IPS DF 6.9 (cell line): Measurements from ENCODE around the gene GPRC5A.

ENCODE experiments used
- DNase-seq: peaks from one replicate; pipeline ENCODE4 v3.0.0-alpha.2; 2013; ENCODE audit warnings: low read depth, low spot score
- H3K27ac ChIP-seq: one replicate; pipeline ENCODE4 v1.5.1; 2013; ENCODE audit warnings: low read length, control low read depth
- H3K27me3 ChIP-seq: 2 replicates; pipeline ENCODE4 v1.6.1; 2013; ENCODE audit warnings: mild to moderate bottlenecking, low read length; ENCODE audit not compliant: control insufficient read depth, insufficient read depth
- H3K36me3 ChIP-seq: 2 replicates; pipeline ENCODE4 v1.6.1; 2013; ENCODE audit warnings: low read length; ENCODE audit not compliant: control insufficient read depth, insufficient read depth
- H3K4me1 ChIP-seq: 2 replicates; pipeline ENCODE4 v1.6.1; 2013; ENCODE audit warnings: low read length; ENCODE audit not compliant: control insufficient read depth, insufficient read depth
- H3K4me3 ChIP-seq: 2 replicates; pipeline ENCODE4 v1.5.1; 2013; ENCODE audit warnings: mild to moderate bottlenecking, low read length
- H3K9me3 ChIP-seq: 2 replicates; pipeline ENCODE4 v1.6.1; 2013; ENCODE audit warnings: low read length, inconsistent platforms; ENCODE audit not compliant: control insufficient read depth, insufficient read depth
- WGBS: extraction: QIAGEN DNeasy Blood & Tissue Kit; methylation state at CpG from one replicate; pipeline ENCODE4 v1.1.7; 2013; ENCODE audit warnings: mixed read lengths, missing lambda C conversion rate; ENCODE audit not compliant: insufficient read length, insufficient coverage; 5-methylcytosine and 5-hydroxymethylcytosine counted together

Gene GPRC5A

DNA sequence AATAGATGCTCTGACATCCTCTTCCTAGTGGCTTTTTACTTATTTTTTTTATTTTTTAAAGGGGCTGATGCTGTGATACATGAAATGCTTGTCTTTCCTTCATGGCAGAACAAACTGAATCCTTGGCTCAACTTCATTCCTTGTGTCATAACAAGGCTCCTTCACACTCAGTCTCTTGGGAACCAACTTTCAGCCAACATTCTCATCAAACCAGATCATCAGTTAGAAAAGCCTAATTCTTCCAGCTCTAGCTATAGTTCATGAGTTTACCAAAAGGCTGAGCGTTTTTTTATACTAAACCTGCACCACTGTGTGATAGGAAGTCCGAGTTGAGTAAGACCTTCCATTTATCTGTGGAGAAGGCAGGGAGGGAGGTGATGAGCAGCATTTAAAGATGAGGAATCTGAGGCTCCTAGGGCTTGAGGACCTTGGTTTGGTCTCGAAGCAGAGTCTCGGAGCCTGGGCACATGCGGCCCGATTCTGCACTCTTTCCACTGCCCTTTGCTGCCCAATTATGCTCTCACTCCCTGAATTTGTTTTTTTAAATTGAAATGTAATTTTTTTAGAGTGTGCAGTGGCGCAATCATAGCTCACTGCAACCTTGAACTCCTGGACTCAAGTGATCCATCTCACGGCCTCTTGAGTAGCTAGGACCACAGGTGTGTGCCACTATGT is 52.4 kb downstream of the GPRC5A start:
- Histone ChIP-seq H3K4me1 (no peaks in the 10 kb centered on the region), H3K4me3 (no peak overlapping the region), H3K9me3 (no peaks in the 10 kb centered on the region), H3K27me3 (no peaks in the 10 kb centered on the region), H3K36me3 (no peaks in the 10 kb centered on the region), H3K27ac (no peak overlapping the region)
- no peak for DNase-seq
- WGBS: no CpG with 5 or more reads among the region's 8 CpGs

DNA sequence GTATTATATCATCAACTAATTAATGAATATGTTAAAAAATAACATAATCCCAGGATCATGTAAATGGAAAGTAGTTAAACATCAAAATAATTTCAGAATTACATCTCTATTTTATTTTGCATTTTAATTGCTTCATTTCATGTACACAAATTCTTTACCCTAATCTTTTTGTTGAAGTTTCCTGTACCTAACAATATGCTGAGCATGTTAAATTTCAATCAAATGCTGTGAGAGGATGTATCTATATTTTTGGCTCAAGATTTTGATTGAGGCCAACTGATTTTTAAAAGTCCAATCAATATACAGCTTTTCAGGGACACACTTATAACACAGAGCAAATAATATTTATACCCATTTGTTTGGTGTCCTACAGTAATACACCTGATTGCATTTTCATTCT is 54.2 kb downstream of the GPRC5A start:
- no peaks in the 10 kb centered on the region for H3K4me1 ChIP-seq
- H3K4me3 ChIP-seq: no peak overlapping the region
- no peaks in the 10 kb centered on the region for H3K36me3 ChIP-seq
- no peaks in the 10 kb centered on the region for H3K9me3 ChIP-seq
- H3K27ac ChIP-seq: no peak overlapping the region
- DNase-seq: no peak
- no peaks in the 10 kb centered on the region for H3K27me3 ChIP-seq

DNA sequence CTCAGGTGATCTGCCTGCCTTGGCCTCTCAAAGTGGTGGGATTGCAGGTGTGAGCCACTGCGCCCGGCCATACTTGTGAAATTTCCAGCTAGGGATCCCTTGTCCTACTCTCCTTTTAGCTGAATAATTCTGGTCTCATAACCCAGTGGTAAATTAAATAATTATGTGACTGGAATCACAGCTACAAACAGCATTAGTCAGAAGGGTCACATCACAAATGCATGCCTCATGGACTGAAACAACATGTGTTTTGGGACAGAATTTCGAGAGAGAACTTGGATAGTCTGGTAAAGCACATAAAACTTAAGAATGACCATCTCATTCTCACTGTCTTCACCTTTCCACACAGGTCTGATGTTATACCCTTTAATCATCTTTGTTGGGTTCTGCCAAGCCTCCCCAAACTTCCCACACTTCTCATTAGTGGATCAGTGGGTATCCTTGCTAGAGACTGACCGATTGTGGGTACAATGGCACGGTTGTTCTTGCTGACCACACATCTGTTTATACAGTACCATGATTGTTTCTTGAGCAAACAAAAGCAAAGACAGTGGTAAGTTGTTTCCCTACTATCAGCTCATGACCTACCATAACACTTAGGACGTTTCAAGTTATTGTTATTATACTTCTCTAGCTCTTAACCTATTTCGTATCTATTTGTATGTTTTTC is 55.5 kb downstream of the GPRC5A start:
- DNase-seq: no peak
- no peaks in the 10 kb centered on the region for H3K9me3 ChIP-seq
- H3K27me3 ChIP-seq: no peaks in the 10 kb centered on the region
- no peaks in the 10 kb centered on the region for H3K36me3 ChIP-seq
- no peak overlapping the region for H3K27ac ChIP-seq
- H3K4me3 ChIP-seq: no peak overlapping the region
- no peaks in the 10 kb centered on the region for H3K4me1 ChIP-seq
- WGBS: no CpG with 5 or more reads among the region's 7 CpGs

DNA sequence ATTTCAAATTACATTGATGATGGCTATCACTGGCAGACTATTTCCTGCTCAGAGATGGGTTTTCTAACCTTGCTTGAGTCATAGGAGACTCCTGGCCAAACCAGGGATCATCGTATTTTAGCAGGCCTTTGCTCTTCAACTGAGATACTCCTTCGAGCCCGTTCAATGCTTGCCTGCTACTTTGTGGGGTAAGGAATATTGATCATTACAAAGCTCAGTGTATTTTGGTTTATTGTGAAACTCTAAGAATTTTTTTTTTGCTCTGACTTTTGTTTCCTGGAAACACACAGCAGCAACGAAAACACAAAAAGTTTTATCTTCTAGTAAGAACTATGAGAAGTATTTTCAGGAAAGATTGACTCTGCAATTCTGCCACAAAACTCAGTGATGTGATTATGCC is 56.5 kb downstream of the GPRC5A start:
- DNase-seq: no peak
- no peaks in the 10 kb centered on the region for H3K4me1 ChIP-seq
- H3K36me3 ChIP-seq: no peaks in the 10 kb centered on the region
- H3K4me3 ChIP-seq: no peak overlapping the region
- no CpG with 5 or more reads among the region's 4 CpGs for WGBS
- H3K9me3 ChIP-seq: no peaks in the 10 kb centered on the region
- H3K27ac ChIP-seq: no peak overlapping the region
- H3K27me3 ChIP-seq: no peaks in the 10 kb centered on the region

DNA sequence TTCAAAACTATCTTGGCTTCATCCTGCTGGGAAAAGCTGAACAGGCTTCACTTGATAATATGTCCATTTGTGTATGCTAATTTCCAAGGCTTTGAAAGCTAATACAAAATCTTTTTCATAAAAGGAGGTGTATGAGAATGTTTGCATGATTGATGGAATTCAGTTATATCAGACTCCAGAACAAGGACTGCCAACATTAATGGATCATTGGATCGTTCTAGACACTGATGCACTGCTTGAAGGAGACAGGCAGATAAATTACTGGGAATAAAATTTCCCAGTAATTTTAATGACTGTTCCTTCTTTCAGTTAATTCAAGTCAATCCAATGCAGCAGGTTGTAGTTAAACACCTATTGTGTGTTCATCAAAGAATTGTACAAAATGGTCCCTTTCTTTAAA is 60.1 kb downstream of the GPRC5A start:
- no peaks in the 10 kb centered on the region for H3K9me3 ChIP-seq
- H3K4me3 ChIP-seq: no peak overlapping the region
- no peaks in the 10 kb centered on the region for H3K27me3 ChIP-seq
- H3K36me3 ChIP-seq: no peaks in the 10 kb centered on the region
- no peak overlapping the region for H3K27ac ChIP-seq
- no peak for DNase-seq
- no peaks in the 10 kb centered on the region for H3K4me1 ChIP-seq
- no CpG with 5 or more reads among the region's 1 CpG for WGBS

DNA sequence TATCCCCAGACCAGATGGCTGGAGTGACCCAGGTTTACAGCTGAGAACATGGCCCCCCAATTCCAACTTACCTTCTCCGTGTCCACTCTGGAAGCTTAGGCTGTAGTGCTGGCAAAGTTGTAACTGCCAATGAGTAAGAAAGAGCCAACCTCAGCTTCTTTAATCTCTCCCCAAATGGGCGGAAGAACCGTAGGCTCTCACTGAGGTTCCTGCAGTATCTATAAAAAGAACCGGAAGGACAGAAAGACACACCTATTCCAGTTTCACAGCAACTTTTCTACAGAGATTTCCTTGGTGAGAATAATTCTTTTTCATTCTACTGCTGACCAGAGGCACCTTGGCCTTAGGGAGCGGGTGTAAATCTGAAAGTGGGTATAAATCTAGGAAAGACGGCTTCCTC is 60.7 kb downstream of the GPRC5A start, which contains the start of gene GPRC5D:
Gene GPRC5D, minus strand, starts transcription at position 135 of the 400 bp plus-strand sequence. CDS start 1,786 bp downstream, outside the sequence.
- Histone ChIP-seq H3K27me3 (no peaks in the 10 kb centered on the region), H3K36me3 (no peaks in the 10 kb centered on the region), H3K4me3 (no peak within 1 kb of the TSS), H3K27ac (no peak within 1 kb of the TSS), H3K4me1 (no peaks in the 10 kb centered on the region), H3K9me3 (no peaks in the 10 kb centered on the region)
- no peak for DNase-seq
- no CpG with 5 or more reads among the region's 6 CpGs for WGBS

DNA sequence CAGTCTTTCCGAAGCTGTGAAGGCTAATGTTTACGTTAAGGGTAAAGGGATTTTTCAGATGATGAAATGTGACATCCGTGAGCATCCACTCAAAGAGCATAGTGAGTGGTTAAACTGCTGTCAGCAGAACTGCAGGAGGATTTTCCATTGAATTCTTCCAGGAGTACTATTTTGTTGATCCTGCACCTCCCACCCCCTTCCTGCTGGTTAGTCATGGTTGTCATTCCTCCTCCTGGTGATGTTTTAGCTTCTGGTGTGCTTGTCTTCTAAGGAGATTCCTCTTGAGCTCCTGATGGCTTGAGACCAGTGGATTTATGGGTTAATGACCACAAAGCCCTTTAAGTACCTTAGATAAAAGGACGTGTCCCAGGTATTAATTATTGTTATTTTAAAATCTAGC is 63.0 kb downstream of the GPRC5A start:
- H3K4me3 ChIP-seq: no peak overlapping the region
- H3K36me3 ChIP-seq: no peaks in the 10 kb centered on the region
- H3K27me3 ChIP-seq: no peaks in the 10 kb centered on the region
- no peak overlapping the region for H3K27ac ChIP-seq
- H3K9me3 ChIP-seq: no peaks in the 10 kb centered on the region
- H3K4me1 ChIP-seq: no peaks in the 10 kb centered on the region
- DNase-seq: no peak
- no CpG with 5 or more reads among the region's 4 CpGs for WGBS

DNA sequence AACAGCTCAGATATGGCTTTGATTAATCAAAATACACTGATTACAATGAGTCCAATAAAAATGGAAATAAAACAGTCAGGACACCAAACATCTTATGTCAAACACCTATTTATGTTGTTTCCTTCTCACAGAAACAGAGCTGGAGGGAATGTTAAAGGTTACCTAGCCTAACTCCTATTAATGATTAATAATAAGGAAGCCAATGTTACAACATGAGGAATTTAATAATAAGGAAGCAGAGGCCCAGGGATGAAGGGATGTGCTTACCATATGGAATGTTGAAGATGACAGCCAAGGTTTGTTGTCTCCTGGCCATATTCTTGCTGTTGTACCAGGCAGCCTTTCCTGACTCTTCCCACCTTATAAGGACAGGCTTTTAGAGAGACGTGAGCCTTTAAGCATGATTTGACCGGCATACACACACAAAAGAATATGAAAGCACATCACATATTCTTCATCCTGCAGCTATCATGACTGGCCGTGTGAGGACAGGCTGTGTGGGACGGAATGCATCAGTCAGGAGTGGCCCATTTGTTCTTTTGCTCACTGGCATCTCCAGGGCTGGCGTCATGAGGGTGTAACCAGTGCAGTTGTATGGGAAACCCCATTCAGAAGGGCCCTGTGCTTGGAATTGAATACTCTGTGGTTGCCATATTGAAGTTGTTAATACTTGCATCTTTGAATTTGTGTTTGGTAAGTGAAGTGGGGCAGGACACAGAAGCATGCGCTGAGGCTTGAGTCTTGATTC is 63.7 kb downstream of the GPRC5A start:
- H3K4me1 ChIP-seq: no peaks in the 10 kb centered on the region
- H3K27ac ChIP-seq: no peak overlapping the region
- H3K27me3 ChIP-seq: no peaks in the 10 kb centered on the region
- no peaks in the 10 kb centered on the region for H3K36me3 ChIP-seq
- no CpG with 5 or more reads among the region's 6 CpGs for WGBS
- DNase-seq: no peak
- no peak overlapping the region for H3K4me3 ChIP-seq
- no peaks in the 10 kb centered on the region for H3K9me3 ChIP-seq

DNA sequence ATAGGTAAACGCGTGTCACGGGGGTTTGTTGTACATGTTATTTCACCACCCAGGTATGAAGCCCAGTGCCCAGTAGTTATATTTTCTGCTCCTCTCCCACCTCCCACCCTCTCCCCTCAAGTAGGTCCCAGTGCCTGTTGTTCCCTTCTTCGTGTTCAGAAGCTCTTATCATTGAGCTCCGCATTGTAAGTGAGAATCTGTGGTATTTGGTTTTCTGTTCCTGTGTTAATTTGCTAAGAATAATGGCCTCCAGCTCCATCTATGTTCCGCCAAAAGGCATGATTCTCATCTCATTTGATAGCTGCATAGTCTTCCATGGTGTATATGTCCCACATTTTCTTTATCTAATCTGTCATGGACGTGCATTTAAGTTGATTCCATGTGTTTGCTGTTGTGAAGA is 67.5 kb downstream of the GPRC5A start:
- no peak for DNase-seq
- no CpG with 5 or more reads among the region's 7 CpGs for WGBS
- H3K27ac ChIP-seq: no peak overlapping the region
- no peak overlapping the region for H3K4me3 ChIP-seq
- no peaks in the 10 kb centered on the region for H3K9me3 ChIP-seq
- H3K4me1 ChIP-seq: no peaks in the 10 kb centered on the region
- H3K36me3 ChIP-seq: no peaks in the 10 kb centered on the region
- no peaks in the 10 kb centered on the region for H3K27me3 ChIP-seq

DNA sequence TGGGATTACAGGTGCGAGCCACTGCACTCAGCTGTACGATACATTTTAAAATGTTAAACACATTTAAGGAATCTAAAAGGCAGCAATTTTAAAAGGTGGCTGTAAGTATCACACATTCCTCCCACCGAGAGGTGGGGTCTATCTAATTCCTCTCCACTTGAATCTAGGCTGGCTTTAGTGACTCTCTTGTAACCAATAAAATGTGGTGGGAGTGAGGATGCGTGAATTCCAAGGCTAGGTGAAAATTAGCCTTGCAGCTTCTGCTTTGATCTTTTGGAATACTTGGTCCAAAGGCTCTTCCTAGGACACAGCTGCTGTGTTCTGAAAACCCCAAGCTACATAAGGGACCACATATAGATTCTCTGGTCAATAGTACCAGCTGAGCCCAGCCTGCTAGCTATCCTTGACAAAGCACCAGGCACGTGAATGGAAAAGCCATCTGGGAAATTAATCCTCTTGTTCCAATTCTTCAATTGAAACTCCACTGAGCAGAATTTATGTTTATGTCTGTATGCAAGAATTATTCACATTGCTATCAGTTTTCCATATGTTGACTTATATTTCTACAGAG is 69.4 kb downstream of the GPRC5A start:
- no peak for DNase-seq
- H3K9me3 ChIP-seq: no peaks in the 10 kb centered on the region
- no CpG with 5 or more reads among the region's 5 CpGs for WGBS
- H3K4me1 ChIP-seq: no peaks in the 10 kb centered on the region
- H3K27ac ChIP-seq: no peak overlapping the region
- H3K4me3 ChIP-seq: no peak overlapping the region
- H3K36me3 ChIP-seq: no peaks in the 10 kb centered on the region
- H3K27me3 ChIP-seq: no peaks in the 10 kb centered on the region
